ENCODE measurements around the gene MYO10. TPM values are rescaled to one million over a fixed set of nuclear protein-coding genes. Genes with fewer than 3 reads are reported as not detected.
"Not testable (repeated sequence)": the region's sequence is repeated elsewhere in the genome, so short reads cannot be mapped to it uniquely, and the experiment has no call there.

Gene MYO10
- polyA plus RNA-seq, 3 donors, result 38.1 to 42.3 (median 38.2) TPM

DNA sequence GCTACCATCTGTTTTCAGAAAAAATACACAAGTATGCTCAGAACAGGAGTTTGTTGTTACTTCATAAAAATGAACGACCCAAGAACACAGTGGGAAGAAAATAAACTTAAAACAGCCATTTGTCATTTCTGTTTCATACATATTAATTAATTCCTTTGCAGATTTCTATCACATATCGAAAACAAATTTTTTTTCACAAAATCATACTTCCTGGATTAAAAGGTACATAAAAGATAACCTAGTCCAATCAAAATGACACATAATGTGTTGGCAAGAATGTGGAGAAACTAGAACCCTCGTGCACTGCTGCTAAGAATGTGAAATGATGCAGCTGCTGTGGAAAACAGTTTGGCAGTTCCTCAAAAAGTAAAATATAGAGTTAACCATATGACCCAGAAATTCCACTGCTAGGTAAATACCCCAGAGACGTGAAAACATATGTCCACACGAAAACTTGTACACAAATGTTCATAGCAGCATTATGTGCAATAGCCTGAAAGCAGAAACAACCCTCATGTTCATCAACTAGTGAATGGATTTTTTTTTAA is 46.0 kb downstream of the MYO10 start:
- DNase-seq (ENCODE audit: low read depth in 3 of 3, low spot score in 2 of 3), result peak in 2 of 3 donors; percentile 53 to 61

DNA sequence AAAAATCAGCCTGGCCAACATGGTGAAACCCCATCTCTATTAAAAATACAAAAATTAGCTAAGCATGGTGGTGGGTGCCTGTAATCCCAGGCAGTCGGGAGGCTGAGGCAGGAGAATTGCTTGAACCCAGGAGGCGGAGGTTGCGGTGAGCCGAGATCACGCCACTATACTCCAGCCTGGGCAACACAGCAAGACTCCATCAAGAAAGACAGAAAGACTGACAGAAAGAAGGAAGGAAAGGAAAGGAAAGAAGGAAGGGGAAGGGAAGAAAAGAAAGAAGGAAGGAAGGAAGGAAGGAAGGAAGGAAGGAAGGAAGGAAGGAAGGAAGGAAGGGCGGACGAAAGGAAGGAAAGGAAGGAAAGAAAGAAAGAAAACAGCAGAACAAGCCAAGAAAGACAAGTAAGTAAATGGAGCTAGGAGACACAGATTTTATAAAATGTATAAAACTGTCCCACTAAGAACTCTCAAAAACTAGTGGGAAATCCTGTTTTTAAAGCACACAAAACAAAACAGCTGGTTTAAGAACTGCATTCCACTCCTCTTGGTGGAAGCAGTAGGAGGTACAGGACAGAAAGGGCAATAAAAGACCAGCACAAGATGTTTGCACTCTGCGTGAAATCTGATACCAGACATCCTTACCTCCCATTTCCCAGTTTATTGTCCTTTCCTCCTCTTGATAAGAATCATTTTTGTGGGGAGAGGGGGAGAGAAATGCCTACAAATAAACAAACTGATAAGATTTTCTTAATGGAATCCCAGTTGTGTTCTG is 46.7 kb downstream of the MYO10 start:
- peak; percentile 60 to 75 (median 71) for DNase-seq (ENCODE audit: low read depth in 3 of 3, low spot score in 2 of 3)

DNA sequence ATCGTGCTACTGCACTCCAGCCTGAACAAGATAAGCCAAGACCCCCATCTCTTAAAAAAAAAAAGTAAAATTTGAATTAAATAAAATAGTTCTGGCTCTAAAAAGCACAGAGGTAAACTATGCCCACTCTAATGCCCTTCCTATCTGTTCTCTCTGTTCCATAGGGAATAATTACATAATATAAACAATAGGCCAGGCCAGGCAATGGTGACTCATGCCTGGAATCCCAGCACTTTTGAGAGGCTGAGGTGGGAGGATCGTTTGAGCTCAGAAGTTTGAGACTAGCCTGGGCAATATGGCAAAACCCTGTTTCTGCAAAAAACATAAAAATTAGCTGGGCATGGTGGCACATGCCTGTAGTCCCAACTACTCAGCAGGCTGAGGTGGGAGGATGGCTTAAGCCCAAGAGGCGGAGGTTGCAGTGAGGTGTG is 47.4 kb downstream of the MYO10 start:
- no peak for DNase-seq (ENCODE audit: low read depth in 3 of 3, low spot score in 2 of 3)

DNA sequence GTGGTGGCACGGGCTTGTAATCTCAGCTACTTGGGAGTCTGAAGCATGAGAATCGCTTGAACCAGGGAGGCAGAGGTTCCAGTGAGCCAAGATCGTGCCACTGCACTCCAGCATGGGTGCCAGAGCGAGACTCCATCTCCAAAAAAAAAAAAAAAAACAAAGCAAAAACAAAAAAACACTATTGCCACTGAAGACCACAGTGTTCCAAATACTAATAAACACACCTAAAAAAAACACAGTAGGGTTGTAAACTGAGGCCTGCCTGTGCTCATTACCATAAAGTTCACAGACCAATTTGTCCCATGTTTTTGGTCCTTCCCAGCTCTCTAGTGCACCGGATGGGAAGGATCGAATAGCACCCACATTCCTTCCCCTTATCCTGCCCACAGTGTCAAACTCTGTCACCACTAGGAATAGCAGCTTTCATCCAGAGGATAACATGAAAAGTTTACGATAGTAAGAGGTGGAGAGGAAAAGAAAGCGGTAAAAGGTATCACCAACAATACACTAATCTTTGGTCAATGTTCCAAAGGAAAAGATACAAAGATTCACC is 49.2 kb downstream of the MYO10 start:
- DNase-seq (ENCODE audit: low read depth in 3 of 3, low spot score in 2 of 3), result no peak

DNA sequence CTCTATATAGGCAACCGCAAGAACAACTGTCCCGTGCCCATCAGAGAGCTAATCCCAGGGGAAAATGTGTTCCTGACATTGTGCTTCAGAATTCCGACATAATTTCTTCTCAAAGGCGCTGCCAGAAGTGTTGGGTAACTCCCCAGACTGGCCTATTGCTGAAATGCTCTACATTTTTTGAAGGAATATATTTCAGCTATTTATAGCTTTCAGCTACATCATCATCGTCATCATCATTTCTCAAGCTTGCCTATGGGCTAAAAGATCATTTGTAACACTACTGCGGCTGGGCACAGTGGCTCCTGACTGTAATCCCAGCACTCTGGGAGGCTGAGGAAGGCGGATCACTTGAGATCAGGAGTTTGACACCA is 49.7 kb downstream of the MYO10 start:
- DNase-seq (ENCODE audit: low read depth in 3 of 3, low spot score in 2 of 3), result no peak

DNA sequence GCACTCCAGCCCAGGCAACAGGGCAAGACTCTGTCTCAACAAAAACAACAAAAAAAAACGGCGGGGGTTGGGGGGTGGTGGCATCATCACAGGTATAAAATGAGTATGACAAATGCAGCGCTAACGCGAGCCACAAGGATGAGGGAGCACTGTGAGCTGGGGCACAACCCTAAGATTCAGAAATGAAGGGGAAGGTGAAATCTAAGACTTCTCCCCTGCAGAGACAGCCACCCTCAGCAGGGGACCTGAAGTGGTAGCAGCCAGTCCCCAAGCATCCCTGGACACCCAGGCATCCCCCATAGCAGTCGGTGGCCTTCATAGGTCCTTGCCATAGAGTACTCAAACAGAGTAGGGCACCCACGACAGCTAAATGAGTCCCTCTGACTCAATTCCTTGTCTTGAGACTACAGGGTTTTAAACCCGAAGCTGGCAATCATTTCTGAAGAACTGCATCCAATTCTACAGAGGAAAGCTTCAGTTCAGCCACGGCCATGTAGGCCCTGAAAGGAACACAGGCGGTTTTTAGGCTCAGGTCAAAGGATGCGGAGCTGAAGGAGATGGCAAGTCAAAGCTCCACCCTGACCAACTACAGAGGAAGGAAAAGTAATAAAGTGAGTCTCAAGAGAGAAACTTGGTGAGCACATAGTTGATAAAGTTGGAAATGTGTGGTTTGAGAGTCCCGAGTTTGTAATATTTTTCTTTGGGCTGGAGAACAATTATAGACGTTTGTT is 50.3 kb downstream of the MYO10 start:
- no peak for DNase-seq (ENCODE audit: low read depth in 3 of 3, low spot score in 2 of 3)

DNA sequence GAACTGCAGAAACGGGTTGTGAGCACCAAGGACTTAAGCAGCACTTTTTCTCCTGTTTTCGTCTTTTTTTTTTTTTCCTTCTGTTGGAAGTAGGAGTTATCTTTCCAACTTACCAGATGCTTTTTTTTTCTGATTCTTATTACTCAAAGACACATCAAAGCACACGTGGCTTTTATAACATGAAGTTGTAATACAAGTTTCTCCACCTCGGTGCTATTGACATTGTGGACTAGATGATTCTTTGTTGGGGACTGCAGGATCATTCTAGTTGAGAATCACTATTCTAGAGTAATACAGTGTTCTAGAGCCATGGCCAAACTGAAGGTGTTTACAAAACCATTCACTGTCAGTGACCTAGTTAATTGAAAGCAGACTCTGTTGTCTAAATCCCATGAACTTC is 51.5 kb downstream of the MYO10 start:
- no peak for DNase-seq (ENCODE audit: low read depth in 3 of 3, low spot score in 2 of 3)

DNA sequence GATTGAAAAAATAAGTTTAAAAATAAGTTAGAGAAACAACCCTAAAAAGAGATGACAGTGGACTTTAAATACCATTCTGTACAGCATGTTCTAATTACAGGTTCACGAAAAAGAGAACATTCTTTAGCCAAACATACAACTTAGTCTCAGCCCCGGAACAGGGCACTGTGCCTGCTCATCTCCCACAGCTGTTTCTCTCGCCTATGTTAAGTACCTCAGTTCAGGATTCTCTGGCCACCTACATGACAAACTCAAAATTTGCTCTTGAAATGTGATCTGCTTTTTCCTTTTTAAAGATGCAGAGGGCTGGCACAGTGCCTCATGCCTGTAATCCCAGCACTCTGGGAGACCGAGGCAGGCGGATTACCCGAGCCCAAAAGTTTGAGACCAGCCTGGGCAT is 52.3 kb downstream of the MYO10 start:
- no peak for DNase-seq (ENCODE audit: low read depth in 3 of 3, low spot score in 2 of 3)

DNA sequence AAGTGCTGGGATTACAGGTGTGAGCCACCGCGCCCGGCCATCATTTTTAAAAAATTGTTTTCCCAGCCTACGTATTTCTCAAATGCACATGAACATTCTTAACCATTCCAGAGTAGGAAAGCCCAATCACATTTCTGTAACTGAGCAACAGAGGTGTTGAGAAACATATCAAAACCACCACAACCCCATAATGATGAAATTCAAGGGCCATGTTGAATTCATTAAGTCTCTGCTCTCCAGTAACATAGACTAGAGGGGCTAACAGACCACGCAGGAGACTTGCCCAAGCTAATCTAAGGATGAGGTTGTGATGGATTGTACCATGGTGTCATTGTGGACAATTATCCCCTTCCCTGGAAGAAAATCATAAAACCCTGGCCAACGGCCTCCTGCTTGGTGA is 52.9 kb downstream of the MYO10 start:
- DNase-seq (ENCODE audit: low read depth in 3 of 3, low spot score in 2 of 3), result no peak

DNA sequence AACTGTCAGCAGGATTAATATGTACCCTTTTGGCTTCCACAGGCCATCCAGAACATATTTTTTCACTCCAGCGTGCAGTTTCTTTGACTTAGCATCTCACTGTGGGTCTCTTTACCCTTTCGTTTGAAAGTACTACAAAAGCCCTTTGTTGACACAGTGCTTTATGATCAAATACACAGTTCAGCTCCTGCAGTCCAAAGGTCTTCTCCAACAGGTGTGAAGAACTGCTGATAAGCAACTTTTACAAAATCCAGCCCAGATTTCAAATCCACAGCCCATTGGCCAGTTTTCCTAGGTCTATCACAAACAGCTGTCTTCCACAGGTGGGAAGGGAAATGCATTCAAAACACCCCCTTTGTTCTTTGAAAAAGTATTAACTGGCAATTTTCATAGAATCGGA is 54.8 kb downstream of the MYO10 start:
- DNase-seq (ENCODE audit: low read depth in 3 of 3, low spot score in 2 of 3), result no peak

DNA sequence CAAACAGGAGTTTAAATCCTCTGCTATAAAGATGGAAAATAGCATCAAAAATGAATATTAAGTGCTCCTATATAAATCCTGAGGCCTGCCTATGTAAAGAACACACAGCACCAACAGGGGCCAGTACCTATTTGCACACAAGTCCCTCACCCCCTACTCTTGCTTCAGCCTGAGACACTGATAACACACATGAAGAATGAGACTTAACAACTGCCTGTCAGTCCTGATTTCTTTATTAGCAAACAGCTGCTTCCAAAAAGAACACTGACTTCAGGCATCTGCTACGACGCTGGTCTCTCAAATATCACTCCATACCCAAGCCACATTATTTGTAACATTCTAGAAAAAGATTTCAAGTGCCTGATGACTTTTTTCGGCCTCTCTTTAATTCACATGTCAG is 55.5 kb downstream of the MYO10 start:
- DNase-seq (ENCODE audit: low read depth in 3 of 3, low spot score in 2 of 3), result no peak

DNA sequence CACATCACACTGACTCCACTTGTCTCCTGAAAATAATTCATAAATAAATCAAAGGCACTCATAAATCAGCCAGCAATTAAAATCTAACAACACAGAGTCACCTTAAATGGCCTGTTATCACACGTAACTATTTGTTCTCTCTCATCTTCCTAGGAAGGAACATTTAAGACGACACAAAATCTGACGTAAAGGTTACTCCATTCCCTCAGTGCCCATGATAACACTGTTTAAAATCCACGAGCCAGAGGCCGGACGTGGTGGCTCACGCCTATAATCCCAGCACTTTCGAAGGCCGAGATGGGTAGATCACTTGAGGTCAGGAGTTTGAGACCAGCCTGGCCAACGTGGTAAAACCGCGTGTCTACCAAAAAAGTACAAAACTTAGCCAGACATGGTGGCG is 56.4 kb downstream of the MYO10 start:
- no peak for DNase-seq (ENCODE audit: low read depth in 3 of 3, low spot score in 2 of 3)

DNA sequence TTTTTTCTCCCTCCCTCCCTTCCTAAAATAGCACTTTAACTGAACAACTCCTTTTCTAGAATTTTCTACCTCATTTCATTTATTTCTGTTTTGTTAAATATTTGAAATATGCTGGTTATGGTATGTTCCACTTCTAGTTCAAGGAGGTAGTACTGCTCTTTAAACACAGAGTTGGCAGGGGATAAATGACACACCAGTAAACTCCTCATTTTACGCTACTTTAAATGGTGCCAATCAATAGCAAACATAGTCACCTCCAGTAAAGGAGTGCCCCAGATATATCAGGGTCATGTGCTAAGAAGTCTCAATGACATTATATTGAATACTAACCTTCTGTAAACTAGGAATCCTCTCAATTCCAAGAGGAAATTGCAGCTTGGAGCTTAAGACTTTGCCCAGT is 56.9 kb downstream of the MYO10 start:
- no peak for DNase-seq (ENCODE audit: low read depth in 3 of 3, low spot score in 2 of 3)

DNA sequence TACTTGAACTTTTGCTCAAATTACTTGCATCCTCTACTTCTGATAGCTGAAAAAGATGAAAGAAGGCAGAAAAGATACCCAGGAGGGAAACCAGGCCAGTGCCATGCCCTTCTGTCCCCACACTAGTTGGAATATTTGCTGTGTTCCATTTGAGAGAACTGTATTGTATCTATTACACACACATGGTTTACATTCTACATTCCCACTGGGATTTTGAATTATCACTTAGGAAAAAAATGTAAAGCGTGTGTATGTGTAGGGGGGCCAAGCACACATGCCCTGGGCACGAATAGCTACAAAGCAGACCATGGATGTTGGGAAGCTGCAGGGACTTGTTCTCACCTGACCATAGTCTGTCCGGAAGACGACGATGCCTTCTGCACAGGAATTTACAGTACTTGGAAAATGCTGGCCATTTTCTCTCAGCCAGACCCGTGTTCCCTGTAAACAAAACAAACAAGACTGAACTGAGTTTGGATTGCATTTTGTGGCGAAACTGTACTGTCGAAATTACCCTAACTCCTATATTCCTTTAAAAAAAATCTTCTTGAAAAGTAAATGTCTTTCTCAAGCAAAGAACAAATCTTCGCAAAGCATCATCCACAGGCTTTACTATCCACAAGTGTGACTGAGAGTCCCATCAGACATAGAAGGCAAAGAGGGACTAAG is 58.7 kb downstream of the MYO10 start:
- DNase-seq (ENCODE audit: low read depth in 3 of 3, low spot score in 2 of 3), result no peak

DNA sequence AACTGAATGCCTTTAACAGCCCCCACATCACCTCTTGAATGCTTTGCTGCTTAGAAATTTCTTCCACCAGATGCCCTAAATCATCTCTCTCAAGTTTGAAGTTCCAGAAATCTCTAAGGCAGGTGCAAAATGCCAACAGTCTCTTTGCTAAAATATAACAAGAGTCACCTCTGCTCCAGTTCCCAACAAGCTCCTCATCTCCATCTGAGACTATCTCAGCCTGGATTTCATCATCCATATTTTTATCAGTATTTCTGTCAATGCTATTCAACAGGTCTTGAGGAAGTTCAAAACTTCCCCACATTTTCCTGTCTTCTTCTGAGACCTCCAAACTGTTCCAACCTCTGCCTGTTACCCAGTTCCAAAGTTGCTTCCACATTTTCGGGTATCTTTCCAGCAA is 61.7 kb downstream of the MYO10 start:
- not testable (repeated sequence) for DNase-seq (ENCODE audit: low read depth in 3 of 3, low spot score in 2 of 3)

DNA sequence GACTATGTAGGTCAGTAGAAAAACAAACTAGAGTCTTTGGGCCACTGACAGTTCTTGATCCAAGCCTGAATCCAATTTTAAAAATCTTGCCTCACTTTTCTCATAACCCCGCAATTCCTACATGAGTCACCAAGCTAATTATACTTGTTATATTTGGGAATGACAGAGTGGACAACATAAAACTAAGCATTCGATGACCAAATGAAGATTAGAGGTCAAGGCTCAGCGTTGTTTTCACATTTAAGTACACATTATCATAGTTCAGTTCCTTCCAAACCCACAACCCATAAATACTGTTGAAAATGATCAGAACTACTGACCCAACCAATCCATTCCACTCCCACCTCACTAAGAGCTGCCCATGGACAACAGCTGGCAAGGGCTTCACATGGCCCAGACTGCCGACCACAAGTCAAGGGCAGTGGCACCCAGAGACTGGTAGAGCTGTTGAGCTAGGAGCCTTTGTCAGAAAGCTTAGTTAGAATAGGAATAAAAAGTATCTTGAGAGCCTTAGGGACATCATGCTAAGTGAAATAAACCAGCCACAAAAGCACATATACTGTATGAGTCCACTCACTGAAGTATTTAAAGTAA is 64.2 kb downstream of the MYO10 start:
- no peak for DNase-seq (ENCODE audit: low read depth in 3 of 3, low spot score in 2 of 3)

DNA sequence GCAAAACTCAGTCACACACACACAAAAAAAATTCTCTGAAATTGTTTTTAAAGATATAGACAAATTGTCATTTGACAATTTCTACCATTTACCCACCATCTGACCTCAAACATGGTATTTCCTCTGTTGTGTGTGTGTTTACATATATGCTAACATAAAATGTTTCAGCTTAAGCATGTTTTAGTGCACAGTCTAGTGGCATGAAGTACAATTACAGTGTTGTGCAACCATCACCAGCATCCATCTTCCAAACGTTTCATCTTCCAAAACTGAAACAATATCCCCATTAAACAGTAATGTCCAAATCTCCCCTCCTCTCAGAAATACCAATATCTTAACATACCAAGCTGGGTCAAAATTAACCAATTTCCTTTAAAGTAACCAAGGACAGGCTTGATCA is 65.2 kb downstream of the MYO10 start:
- no peak for DNase-seq (ENCODE audit: low read depth in 3 of 3, low spot score in 2 of 3)

DNA sequence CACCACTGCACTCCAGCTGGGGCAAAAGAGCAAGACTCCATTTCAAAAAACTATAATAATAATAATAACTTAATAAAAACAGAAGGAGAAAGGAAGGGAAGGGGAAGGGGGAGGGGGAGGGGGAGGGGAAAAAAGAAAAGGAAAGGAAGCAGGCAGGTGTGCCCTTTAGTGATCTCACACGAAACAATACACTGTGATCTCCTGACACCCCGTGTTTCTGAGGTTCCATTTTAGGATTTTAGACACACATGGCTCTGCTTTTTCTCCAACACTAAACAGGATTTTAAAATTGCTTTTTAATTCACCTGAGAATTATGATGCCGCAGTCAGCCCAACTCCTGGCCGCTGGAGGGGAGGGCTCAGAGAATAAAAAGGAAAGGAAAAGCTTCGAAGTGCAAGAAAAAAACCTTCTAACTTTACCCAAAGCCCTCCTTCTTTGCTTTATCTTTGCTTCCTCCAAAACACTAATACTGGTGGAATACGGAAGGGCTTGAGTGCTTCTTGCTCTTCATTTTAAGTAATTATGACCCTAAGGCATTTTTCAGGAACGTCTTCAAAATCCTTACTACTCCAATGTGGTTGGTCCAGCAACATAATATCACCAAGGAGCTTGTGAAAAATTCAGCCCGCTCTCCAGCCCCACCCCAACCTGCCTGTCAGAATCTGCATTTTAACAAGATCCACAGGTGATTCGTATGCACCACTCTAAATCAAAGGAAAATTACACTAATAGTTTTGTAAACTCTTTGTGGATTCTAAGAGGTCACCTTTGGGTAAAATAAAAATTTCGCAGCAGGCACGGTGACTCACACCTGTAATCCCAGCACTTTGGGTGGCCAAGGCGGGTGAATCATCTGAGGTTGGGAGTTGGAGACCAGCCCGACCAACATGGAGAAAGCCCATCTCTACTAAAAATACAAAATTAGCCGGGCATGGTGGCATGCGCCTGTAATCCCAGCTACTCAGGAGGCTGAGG is 66.0 kb downstream of the MYO10 start:
- no peak for DNase-seq (ENCODE audit: low read depth in 3 of 3, low spot score in 2 of 3)

DNA sequence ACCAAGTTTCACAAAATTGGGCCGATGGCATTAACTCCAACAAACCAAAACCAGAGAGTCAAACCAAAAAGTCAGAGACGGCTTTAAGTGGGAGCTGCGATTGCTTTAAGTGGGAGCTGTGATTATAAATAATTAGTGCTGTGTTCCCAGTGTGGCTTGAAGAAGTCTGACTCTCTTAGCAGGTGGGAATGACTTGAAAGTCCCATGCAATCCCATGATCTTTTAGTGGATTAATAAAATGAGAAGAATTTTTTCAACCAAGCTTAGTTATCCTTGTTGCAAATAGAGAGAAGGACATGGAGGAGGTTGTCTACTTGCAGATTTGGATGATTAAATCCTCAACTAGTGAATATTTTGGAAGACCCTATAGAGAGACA is 68.5 kb downstream of the MYO10 start:
- DNase-seq (ENCODE audit: low read depth in 3 of 3, low spot score in 2 of 3), result no peak

Data from right renal cortex interstitium (tissue), 3 donors.